PFSK-1 (cell line): ENCODE measurements around the gene BEND5.

Experiments used
- FOXP2 ChIP-seq: optimal IDR thresholded peaks from 2 replicates; pipeline ENCODE3; 2011; ENCODE audit warnings: borderline replicate concordance, control low read depth, inconsistent platforms; ENCODE audit not compliant: insufficient read depth; ENCODE audit errors: extremely low read length, extremely low read depth
- POLR2AphosphoS5 ChIP-seq: IDR thresholded peaks from 2 replicates; pipeline ENCODE4 v1.6.1; 2012; ENCODE audit warnings: low read depth, mild to moderate bottlenecking, control low read depth, low read length, moderate library complexity
- SIN3A ChIP-seq: IDR thresholded peaks from 2 replicates; pipeline ENCODE4 v1.6.1; 2012; ENCODE audit warnings: mild to moderate bottlenecking, low read length, moderate library complexity, borderline replicate concordance; ENCODE audit not compliant: insufficient read depth
- TAF1 ChIP-seq: IDR thresholded peaks from 2 replicates; pipeline ENCODE4 v1.6.1; 2012; ENCODE audit warnings: low read length, control low read depth, borderline replicate concordance; ENCODE audit not compliant: insufficient read depth
- TF ChIP-seq, protein P1 (sequence below), 2 experiments: IDR thresholded peaks; 2 replicates each; pipeline versions ENCODE4 v1.6.1 to v1.8.0; 2011 to 2012; ENCODE audit warnings: low read depth in 2 of 2, low read length in 2 of 2, control low read depth in 1 of 2, inconsistent platforms in 1 of 2, mild to moderate bottlenecking in 1 of 2, moderate library complexity in 1 of 2; ENCODE audit not compliant: insufficient read depth in 1 of 2

The BEND5 gene

DNA sequence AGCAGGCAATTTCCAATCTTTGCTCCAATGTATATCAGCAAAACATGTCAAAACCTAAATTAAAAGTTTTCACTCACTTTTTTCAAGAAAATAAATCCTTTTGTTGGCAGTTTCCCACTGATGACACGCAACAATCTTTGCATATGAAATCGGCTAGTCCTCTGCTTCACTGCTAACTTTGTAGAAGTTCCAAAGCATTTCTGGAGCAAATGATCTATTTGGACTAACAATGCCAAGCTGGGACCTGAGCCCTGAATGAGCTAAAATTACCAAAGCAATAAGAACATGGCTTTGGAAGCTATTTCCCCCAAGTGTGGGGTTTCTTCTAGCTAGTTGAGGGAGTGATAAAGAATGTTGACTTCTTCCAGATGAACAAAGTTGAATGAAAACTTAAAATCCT, 5.1 kb downstream of the BEND5 start:
- TF ChIP-seq TAF1: no peak

GRCh38 chr1:48767975-48768510, 8.6 kb downstream of the BEND5 start:
- TF ChIP-seq, protein P1, sequence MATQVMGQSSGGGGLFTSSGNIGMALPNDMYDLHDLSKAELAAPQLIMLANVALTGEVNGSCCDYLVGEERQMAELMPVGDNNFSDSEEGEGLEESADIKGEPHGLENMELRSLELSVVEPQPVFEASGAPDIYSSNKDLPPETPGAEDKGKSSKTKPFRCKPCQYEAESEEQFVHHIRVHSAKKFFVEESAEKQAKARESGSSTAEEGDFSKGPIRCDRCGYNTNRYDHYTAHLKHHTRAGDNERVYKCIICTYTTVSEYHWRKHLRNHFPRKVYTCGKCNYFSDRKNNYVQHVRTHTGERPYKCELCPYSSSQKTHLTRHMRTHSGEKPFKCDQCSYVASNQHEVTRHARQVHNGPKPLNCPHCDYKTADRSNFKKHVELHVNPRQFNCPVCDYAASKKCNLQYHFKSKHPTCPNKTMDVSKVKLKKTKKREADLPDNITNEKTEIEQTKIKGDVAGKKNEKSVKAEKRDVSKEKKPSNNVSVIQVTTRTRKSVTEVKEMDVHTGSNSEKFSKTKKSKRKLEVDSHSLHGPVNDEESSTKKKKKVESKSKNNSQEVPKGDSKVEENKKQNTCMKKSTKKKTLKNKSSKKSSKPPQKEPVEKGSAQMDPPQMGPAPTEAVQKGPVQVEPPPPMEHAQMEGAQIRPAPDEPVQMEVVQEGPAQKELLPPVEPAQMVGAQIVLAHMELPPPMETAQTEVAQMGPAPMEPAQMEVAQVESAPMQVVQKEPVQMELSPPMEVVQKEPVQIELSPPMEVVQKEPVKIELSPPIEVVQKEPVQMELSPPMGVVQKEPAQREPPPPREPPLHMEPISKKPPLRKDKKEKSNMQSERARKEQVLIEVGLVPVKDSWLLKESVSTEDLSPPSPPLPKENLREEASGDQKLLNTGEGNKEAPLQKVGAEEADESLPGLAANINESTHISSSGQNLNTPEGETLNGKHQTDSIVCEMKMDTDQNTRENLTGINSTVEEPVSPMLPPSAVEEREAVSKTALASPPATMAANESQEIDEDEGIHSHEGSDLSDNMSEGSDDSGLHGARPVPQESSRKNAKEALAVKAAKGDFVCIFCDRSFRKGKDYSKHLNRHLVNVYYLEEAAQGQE (IDR thresholded peaks at IDR 0.05; ENCODE audit: insufficient read depth in 1 of 2, low read depth in 2 of 2, low read length in 2 of 2): no peak

DNA sequence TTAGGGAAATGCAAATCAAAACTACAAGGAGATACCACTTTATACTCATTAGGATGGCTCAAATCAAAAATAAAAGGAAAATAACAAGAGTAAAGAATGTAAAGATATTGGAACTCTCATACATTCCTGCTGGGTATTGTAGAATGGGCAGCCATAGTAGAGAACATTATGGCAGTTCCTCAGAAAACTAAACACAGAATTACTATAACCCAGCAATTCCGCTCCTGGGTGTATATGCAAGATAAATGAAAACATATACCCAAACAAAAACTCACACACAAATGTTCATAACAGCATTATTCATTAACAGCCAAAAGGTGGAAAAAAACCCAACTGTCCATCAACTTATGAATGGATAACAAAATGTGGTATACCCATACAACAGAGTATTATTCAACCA, 11.4 kb downstream of the BEND5 start:
- TF ChIP-seq TAF1: no peak
- no peak for TF ChIP-seq FOXP2
- TF ChIP-seq, protein P1 (IDR thresholded peaks at IDR 0.05; ENCODE audit: insufficient read depth in 1 of 2, low read depth in 2 of 2, low read length in 2 of 2): no peak
- TF ChIP-seq SIN3A: no peak
- no peak for TF ChIP-seq POLR2AphosphoS5

- TF ChIP-seq, protein P1 (IDR thresholded peaks at IDR 0.05; ENCODE audit: insufficient read depth in 1 of 2, low read depth in 2 of 2, low read length in 2 of 2): no peak
- TF ChIP-seq POLR2AphosphoS5 (no peak), TAF1 (no peak), FOXP2 (no peak)
These were observed 14.7 kb downstream of the BEND5 start for GRCh38 chr1:48761986-48762385.

DNA sequence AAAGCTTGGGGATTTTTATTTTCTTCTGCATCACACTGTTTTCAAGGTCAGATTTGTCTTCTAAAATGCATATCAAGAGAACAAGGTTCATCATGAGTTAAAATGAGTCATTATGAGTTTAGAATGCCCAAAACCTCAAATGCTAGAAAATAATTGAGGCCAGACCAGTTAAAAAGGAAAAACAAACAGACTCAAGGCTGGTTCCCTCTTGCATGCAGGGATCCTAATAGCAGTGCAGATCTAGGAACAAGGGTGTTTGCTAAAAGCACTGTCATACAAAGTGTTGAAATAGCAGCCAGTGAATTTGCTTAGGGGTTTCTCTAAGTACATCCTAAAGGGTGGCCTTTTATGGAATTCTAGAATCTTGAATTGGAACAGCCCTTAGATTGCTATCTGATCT, 15.3 kb downstream of the BEND5 start:
- TF ChIP-seq TAF1 (no peak), POLR2AphosphoS5 (no peak), SIN3A (no peak), FOXP2 (no peak)
- TF ChIP-seq, protein P1 (IDR thresholded peaks at IDR 0.05; ENCODE audit: insufficient read depth in 1 of 2, low read depth in 2 of 2, low read length in 2 of 2): no peak

DNA sequence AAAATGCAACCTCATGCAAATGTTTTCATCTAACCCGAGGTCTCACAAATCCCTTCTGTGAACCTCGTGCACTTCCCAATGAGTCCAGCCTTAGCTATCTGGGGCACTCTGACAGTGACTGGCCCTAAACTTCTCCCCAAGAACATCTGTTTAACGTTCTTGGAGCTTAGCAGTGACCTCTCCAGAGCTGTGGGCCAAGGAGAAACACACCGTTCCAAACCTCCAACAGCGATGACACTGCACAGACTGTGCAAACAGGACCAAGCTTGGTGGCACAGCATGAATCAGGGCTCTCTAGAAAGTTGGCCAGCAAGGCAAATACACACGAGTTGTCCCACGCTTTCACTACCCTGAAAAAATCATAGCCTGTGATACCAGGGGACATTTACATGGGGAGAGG, 15.8 kb downstream of the BEND5 start:
- TF ChIP-seq POLR2AphosphoS5 (no peak), SIN3A (no peak), FOXP2 (no peak), TAF1 (no peak)
- TF ChIP-seq, protein P1 (IDR thresholded peaks at IDR 0.05; ENCODE audit: insufficient read depth in 1 of 2, low read depth in 2 of 2, low read length in 2 of 2): no peak
